Stimulated activated effector memory CD8-positive, alpha-beta T cell treated with anti-CD3 and anti-CD28 coated beads, Interleukin-12 subunit alpha, Interleukin-12 subunit beta, amount 100 ng/mL, for 72 hours (primary cell): ENCODE results near the gene NACC1.

Experiments used
- ATAC-seq: fragments of 150-1000 bp; cut with Tn5 transposase; 2 replicates; pipeline ENCODE4 v1.10.0; 2021
- DNase-seq, 2 donors: peaks; one replicate each; pipeline ENCODE4 v3.0.0; 2021 to 2022; ENCODE audit warnings: low spot score in 2 of 2
- H3K27ac Mint-ChIP-seq: one replicate; pipeline ENCODE4 v1.8.0; 2022; ENCODE audit warnings: mild to moderate bottlenecking, mixed read lengths
- H3K36me3 Mint-ChIP-seq: one replicate; pipeline ENCODE4 v1.8.0; 2022; ENCODE audit warnings: mild to moderate bottlenecking, mixed read lengths
- H3K4me1 Mint-ChIP-seq: one replicate; pipeline ENCODE4 v1.8.0; 2022; ENCODE audit warnings: mixed read lengths
- H3K4me3 Mint-ChIP-seq: one replicate; pipeline ENCODE4 v1.8.0; 2022; ENCODE audit warnings: mild to moderate bottlenecking, mixed read lengths
- H3K9me3 Mint-ChIP-seq: one replicate; pipeline ENCODE4 v1.8.0; 2022; ENCODE audit warnings: mixed read lengths

The NACC1 gene

GRCh38 chr19:13093407-13094105 is 24.5 kb upstream of the NACC1 start:
- H3K9me3 Mint-ChIP-seq = no peaks in the 10 kb centered on the region
- H3K4me3 Mint-ChIP-seq = no peak overlapping the region

GRCh38 chr19:13094106-13094504 is 24.0 kb upstream of the NACC1 start:
- Mint-ChIP-seq H3K4me3 (no peak overlapping the region), H3K4me1 (peaks cover 30% of the 10 kb centered on the region), H3K27ac (no peak overlapping the region), H3K36me3 (peaks cover 4% of the 10 kb centered on the region), H3K9me3 (no peaks in the 10 kb centered on the region)
- DNase-seq (no peak), ATAC-seq (no peak)

More at GRCh38 chr19:13093407-13094105, 24.5 kb upstream of the NACC1 start:
- DNase-seq (peak; percentile 68 to 86), ATAC-seq (peak; percentile 87)
- H3K4me1 Mint-ChIP-seq = peaks cover 27% of the 10 kb centered on the region
- H3K27ac Mint-ChIP-seq = no peak overlapping the region
- peaks cover 4% of the 10 kb centered on the region for H3K36me3 Mint-ChIP-seq

- peak overlapping the region; percentile 5 for H3K4me3 Mint-ChIP-seq
- H3K27ac Mint-ChIP-seq = no peak overlapping the region
- peaks cover 7% of the 10 kb centered on the region for H3K36me3 Mint-ChIP-seq
- ATAC-seq = no peak
- DNase-seq = no peak
- no peaks in the 10 kb centered on the region for H3K9me3 Mint-ChIP-seq
- peaks cover 34% of the 10 kb centered on the region for H3K4me1 Mint-ChIP-seq
Measured at GRCh38 chr19:13094771-13095392, 23.2 kb upstream of the NACC1 start.

DNA sequence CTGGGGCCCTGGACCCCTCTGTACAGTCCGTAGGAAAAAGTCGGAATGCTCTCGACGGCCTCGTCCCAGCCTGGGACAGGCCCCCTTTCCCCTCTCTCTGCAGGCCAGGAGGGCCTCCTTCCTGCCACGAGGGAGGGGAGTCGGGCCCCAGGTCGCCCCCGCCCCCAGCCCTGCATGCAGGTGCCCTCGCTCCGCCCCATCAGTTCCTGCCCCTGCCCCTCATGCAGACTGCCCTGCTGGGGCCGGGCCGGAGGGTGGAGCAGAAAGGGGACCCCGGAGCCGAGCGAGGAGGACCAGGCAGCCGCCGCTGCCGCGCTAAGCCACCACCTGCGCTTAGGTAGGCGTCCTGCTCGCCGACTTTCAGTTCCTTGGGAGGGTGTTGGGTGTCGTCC is 22.7 kb upstream of the NACC1 start:
- no peak for ATAC-seq
- Mint-ChIP-seq H3K4me3 (peak overlapping the region; percentile 45), H3K4me1 (peaks cover 39% of the 10 kb centered on the region), H3K36me3 (peaks cover 12% of the 10 kb centered on the region), H3K27ac (no peak overlapping the region), H3K9me3 (no peaks in the 10 kb centered on the region)
- no peak for DNase-seq

DNA sequence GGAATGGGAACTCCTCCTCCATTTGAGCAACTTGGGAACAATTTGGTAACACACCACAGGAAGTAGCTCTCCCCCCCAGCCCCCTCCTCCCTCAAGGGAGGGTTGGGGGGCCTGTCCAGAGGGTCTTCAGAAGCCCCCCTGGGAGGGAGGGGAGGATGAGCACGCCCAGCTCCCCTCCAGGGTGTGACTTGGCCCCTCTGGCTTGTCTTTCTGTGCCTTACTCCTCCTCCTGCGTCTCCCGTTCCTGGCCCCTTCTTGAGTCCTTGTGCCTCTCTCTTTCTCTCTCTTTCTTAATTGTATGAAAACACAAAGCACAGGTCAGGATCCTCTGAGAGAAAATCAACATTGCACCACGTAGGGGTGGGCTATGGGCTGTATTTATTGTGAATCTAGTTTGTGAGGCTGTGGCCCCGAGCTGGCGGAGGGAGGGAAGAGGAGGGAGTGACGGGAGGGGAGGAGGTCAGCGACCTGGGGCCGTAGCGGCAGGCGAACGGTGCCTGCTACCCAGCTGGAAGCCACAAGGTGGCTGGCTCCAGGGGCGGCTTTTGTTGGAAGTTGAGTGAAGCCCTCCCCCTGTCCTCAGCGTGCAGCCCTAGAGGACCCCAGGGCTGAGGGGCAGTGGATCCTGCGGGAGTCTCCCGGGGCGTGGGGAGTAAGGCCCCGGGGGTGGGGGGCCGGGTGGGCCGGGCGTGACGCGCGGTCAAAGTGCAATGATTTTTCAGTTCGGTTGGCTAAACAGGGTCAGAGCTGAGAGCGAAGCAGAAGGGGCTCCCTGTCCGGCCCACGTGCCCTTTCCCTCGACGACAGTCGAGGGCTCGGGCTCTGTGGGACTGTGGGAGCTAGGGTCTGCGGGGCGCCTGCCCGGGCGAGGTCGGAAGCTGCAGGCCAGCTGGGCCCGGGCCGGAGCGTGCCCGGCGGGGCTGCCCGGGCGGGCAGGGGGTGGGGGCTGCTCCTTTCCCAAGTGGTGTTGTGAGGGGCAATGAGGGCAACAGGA is 21.8 kb upstream of the NACC1 start:
- H3K4me1 Mint-ChIP-seq = peaks cover 43% of the 10 kb centered on the region
- H3K27ac Mint-ChIP-seq = peak overlapping the region; percentile 9

DNA sequence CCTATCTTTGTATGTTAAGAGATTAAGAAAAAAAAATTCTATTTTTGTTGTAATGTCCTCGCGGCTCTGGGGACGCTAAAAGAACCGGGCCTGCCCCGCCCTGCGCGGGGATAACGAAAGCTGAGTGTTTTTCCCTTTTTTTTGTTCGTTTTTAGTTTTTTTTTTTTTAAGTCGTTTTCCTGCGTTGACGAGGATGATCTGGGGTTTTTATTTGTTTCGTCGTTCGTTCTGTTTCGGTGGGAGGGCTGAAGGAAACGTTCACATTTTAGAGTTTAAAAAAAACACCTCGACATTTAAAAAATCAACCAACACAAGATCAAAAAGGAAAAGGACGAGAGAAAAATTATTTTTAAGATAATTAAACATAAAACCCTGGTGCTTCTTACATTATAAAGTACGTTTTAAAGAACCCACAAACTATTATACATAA is 21.0 kb upstream of the NACC1 start:
- ATAC-seq (no peak), DNase-seq (no peak)
- peaks cover 14% of the 10 kb centered on the region for H3K36me3 Mint-ChIP-seq
- no peak overlapping the region for H3K27ac Mint-ChIP-seq
- H3K9me3 Mint-ChIP-seq = no peaks in the 10 kb centered on the region
- peak overlapping the region; percentile 66 for H3K4me3 Mint-ChIP-seq
- peaks cover 51% of the 10 kb centered on the region for H3K4me1 Mint-ChIP-seq

More for the DNA sequence above, 21.8 kb upstream of the NACC1 start:
- DNase-seq (no peak), ATAC-seq (no peak)
- Mint-ChIP-seq H3K36me3 (peaks cover 14% of the 10 kb centered on the region), H3K4me3 (peak overlapping the region; percentile 66), H3K9me3 (no peaks in the 10 kb centered on the region)

DNA sequence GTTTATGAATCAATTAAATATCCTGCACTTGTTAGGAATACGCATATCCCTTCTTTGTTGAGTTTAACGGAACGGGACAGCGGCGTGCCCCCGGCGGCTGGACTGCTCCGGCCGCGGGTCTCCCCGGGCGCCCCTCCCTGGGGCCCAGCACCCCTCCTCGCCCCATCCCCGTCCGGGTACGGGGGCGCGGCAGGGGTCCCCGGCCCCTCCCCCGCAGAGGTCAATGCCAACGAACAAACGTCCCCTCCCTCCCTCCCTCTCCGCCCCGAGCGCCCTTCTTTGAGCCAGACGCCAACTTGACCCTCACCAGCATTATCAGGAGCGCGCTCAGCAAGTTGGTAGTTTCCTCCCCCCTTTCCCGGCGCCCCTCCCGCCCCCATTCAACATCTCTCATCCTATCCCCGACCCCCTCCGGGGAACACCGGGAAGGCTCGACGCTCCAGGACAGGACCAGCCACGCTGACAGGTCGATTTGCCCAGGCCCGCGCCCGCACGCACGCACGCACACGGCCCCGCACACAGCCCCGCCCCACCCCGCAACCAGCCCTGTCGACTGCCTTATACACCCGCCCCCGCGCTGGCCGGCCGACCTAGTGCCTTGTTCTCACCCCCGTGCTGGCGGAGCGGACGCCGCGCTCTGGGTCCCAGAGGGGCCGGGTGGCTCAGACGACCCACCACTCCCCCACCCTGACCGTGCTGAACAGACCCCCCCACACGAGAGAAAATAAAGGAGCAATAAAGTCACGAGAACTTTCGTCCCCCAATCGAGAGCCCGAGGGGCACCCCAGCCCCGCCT is 20.4 kb upstream of the NACC1 start:
- Mint-ChIP-seq H3K4me1 (peaks cover 52% of the 10 kb centered on the region), H3K36me3 (peaks cover 14% of the 10 kb centered on the region), H3K4me3 (peak overlapping the region; percentile 66), H3K9me3 (no peaks in the 10 kb centered on the region), H3K27ac (no peak overlapping the region)
- DNase-seq = no peak
- ATAC-seq = no peak

GRCh38 chr19:13098277-13099072 is 19.6 kb upstream of the NACC1 start:
- Mint-ChIP-seq H3K9me3 (no peaks in the 10 kb centered on the region), H3K4me3 (peak overlapping the region; percentile 66), H3K4me1 (peaks cover 57% of the 10 kb centered on the region), H3K27ac (peak overlapping the region; percentile 95), H3K36me3 (peaks cover 14% of the 10 kb centered on the region)
- no peak for ATAC-seq
- no peak for DNase-seq

- peak overlapping the region; percentile 66 for H3K4me3 Mint-ChIP-seq
- peaks cover 14% of the 10 kb centered on the region for H3K36me3 Mint-ChIP-seq
- H3K4me1 Mint-ChIP-seq = peaks cover 57% of the 10 kb centered on the region
- H3K27ac Mint-ChIP-seq = peak overlapping the region; percentile 95
- peak; percentile 64 to 86 for DNase-seq
- H3K9me3 Mint-ChIP-seq = no peaks in the 10 kb centered on the region
- peak; percentile 73 for ATAC-seq
Measured at GRCh38 chr19:13099073-13099999, 18.7 kb upstream of the NACC1 start.

DNA sequence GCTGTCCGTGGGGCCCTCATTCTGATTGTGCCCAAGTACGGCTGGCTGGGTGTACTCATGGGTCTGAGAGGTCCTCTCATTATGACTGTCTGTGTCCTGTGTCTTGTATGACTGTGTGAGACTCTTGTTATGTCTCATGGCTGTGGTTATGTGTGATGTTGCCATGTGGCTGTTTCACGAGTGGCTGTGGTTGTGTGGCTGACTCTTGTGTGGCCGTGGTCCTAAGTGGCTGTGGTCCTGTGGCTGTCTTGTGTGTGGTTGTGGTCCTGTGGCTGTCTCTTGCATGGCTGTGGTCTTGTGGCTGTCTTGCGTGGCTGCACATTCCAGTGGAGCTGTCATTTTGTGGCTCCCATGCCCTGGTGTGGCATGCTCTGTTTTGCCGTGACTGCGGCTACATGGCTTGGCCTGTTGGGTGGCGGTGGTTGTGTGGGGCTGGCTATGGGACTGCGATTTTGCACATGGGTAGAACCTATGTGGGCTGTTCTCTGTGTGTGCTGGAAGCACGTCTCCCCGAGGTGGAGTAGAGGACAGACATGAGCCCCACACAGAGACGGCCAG is 18.0 kb upstream of the NACC1 start:
- Mint-ChIP-seq H3K27ac (peak overlapping the region; percentile 95), H3K9me3 (no peaks in the 10 kb centered on the region), H3K36me3 (peaks cover 14% of the 10 kb centered on the region), H3K4me3 (peak overlapping the region; percentile 66), H3K4me1 (peaks cover 55% of the 10 kb centered on the region)
- DNase-seq (peak; percentile 82 to 92), ATAC-seq (peak; percentile 94)

- H3K36me3 Mint-ChIP-seq = peaks cover 14% of the 10 kb centered on the region
- DNase-seq = no peak
- no peak for ATAC-seq
- H3K4me3 Mint-ChIP-seq = peak overlapping the region; percentile 78
- H3K4me1 Mint-ChIP-seq = peaks cover 52% of the 10 kb centered on the region
- H3K27ac Mint-ChIP-seq = no peak overlapping the region
- no peaks in the 10 kb centered on the region for H3K9me3 Mint-ChIP-seq
Measured at GRCh38 chr19:13100841-13101589, 17.0 kb upstream of the NACC1 start.

DNA sequence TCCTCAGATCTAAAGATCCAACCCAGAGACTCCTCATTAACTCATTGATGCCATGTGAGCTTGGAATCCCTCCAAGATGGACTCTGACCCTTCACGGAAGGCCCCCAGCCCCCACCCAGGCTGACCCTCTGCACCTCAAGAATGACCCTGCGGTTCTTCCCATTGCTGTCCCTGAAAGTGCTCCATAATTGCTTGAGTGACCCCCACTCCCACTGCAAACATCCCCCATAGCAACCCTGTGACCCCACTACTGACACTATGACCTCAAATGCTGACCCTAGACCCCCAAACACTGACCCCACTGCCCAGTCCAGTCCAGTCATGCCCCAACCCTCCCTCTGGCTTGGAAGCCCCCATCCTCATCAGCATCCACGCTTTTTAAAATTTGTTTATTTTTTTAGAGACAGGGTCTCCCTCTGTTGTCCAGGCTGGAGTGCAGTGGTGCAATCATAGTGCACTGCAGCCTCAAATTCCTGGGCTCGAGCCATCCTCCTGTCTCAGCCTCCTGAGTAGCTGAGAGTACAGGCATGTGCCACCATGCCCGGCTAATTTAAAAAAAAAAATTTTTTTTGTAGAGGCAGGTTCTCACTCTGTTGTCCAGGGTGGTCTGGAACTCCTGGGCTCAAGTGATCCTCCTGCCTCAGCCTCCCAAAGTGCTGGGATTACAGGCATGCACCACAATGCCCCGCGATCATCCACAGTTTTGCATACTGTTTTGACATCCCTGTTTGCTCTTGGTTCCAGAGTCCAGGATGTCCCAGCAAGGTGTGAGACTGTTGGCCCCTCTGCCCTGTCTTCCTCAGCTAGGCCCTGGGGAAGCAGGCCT is 16.3 kb upstream of the NACC1 start:
- Mint-ChIP-seq H3K27ac (no peak overlapping the region), H3K9me3 (no peaks in the 10 kb centered on the region), H3K36me3 (peaks cover 21% of the 10 kb centered on the region), H3K4me1 (peaks cover 48% of the 10 kb centered on the region), H3K4me3 (peak overlapping the region; percentile 78)
- no peak for DNase-seq
- no peak for ATAC-seq
